ENCODE data around the gene RNLS. TPM values are rescaled to one million over a fixed set of nuclear protein-coding genes. Genes with fewer than 3 reads are reported as not detected.
A peak's percentile ranks its signal among the peaks of the same experiment; 100 is the strongest.

RNLS gene
- total RNA-seq, 1 donor from 2014 or later = 7.0 TPM

- no peak overlapping the region for H3K27ac Mint-ChIP-seq
- H3K4me3 Mint-ChIP-seq = no peak overlapping the region
- no peak for DNase-seq (ENCODE audit: extremely low spot score, unreplicated experiment)
- TF ChIP-seq CTCF (conservative IDR thresholded peaks at IDR 0.05) = no peak
- no peaks in the 10 kb centered on the region for H3K27me3 Mint-ChIP-seq
- H3K36me3 Mint-ChIP-seq = no peaks in the 10 kb centered on the region
- no peaks in the 10 kb centered on the region for H3K9me3 Mint-ChIP-seq
- H3K4me1 Mint-ChIP-seq (ENCODE audit: unreplicated experiment) = peaks cover 15% of the 10 kb centered on the region
Observed at GRCh38 chr10:88237896-88238614, 345.1 kb downstream of the RNLS start.

GRCh38 chr10:88236121-88236743, 346.9 kb downstream of the RNLS start:
- Mint-ChIP-seq H3K27ac (no peak overlapping the region), H3K4me3 (no peak overlapping the region), H3K9me3 (peaks cover 5% of the 10 kb centered on the region), H3K27me3 (no peaks in the 10 kb centered on the region), H3K4me1 (ENCODE audit: unreplicated experiment) (peaks cover 29% of the 10 kb centered on the region), H3K36me3 (no peaks in the 10 kb centered on the region)
- no peak for DNase-seq (ENCODE audit: extremely low spot score, unreplicated experiment)
- no peak for TF ChIP-seq CTCF (conservative IDR thresholded peaks at IDR 0.05)

- Mint-ChIP-seq H3K36me3 (peaks cover 4% of the 10 kb centered on the region), H3K27ac (peak overlapping the region; percentile 52), H3K4me1 (ENCODE audit: unreplicated experiment) (peaks cover 29% of the 10 kb centered on the region), H3K27me3 (peaks cover 3% of the 10 kb centered on the region), H3K4me3 (no peak overlapping the region), H3K9me3 (peaks cover 10% of the 10 kb centered on the region)
- no peak for DNase-seq (ENCODE audit: extremely low spot score, unreplicated experiment)
- TF ChIP-seq CTCF (conservative IDR thresholded peaks at IDR 0.05) = no peak
Observed at GRCh38 chr10:88234297-88234696, 348.8 kb downstream of the RNLS start.

- H3K36me3 Mint-ChIP-seq = peaks cover 4% of the 10 kb centered on the region
- H3K4me1 Mint-ChIP-seq (ENCODE audit: unreplicated experiment) = peaks cover 25% of the 10 kb centered on the region
- TF ChIP-seq CTCF (conservative IDR thresholded peaks at IDR 0.05) = no peak
- H3K27me3 Mint-ChIP-seq = peaks cover 3% of the 10 kb centered on the region
- DNase-seq (ENCODE audit: extremely low spot score, unreplicated experiment) = no peak
- H3K27ac Mint-ChIP-seq = peak overlapping the region; percentile 52
- peak overlapping the region; percentile 57 for H3K4me3 Mint-ChIP-seq
- H3K9me3 Mint-ChIP-seq = peaks cover 10% of the 10 kb centered on the region
Observed at GRCh38 chr10:88233870-88234269, 349.2 kb downstream of the RNLS start.

- Mint-ChIP-seq H3K9me3 (peaks cover 10% of the 10 kb centered on the region), H3K27me3 (peaks cover 3% of the 10 kb centered on the region), H3K36me3 (peaks cover 4% of the 10 kb centered on the region), H3K27ac (no peak overlapping the region), H3K4me1 (ENCODE audit: unreplicated experiment) (peaks cover 26% of the 10 kb centered on the region), H3K4me3 (no peak overlapping the region)
- DNase-seq (ENCODE audit: extremely low spot score, unreplicated experiment) = no peak
- TF ChIP-seq CTCF (conservative IDR thresholded peaks at IDR 0.05) = no peak
Observed at GRCh38 chr10:88232983-88233543, 350.1 kb downstream of the RNLS start.

Data from type B pancreatic cell (in vitro differentiated cells).